ENCODE data around the gene WFS1. TPM values are rescaled to one million over a fixed set of nuclear protein-coding genes. Genes with fewer than 3 reads are reported as not detected.
A peak's percentile ranks its signal among the peaks of the same experiment; 100 is the strongest.

The WFS1 gene
- total and polyA plus RNA-seq, 7 donors: 5.9 to 13.3 (median 8.8) TPM

GRCh38 chr4:6307230-6307629, 37.6 kb downstream of the WFS1 start:
- Histone ChIP-seq H3K4me3 (no peak overlapping the region), H3K9me3 (no peaks in the 10 kb centered on the region), H3K27ac (no peak overlapping the region), H3K27me3 (ENCODE audit: insufficient read depth in 3 of 3, low read length in 2 of 3) (peaks cover 0 to 51% (median 10%) of the 10 kb centered on the region in 3 donors), H3K36me3 (ENCODE audit: insufficient read depth in 1 of 2, low read depth in 1 of 2) (peaks cover 0 to 11% of the 10 kb centered on the region in 2 donors), H3K4me1 (no peaks in the 10 kb centered on the region)
- ATAC-seq (no peak), DNase-seq (no peak)
- TF ChIP-seq, protein P1, sequence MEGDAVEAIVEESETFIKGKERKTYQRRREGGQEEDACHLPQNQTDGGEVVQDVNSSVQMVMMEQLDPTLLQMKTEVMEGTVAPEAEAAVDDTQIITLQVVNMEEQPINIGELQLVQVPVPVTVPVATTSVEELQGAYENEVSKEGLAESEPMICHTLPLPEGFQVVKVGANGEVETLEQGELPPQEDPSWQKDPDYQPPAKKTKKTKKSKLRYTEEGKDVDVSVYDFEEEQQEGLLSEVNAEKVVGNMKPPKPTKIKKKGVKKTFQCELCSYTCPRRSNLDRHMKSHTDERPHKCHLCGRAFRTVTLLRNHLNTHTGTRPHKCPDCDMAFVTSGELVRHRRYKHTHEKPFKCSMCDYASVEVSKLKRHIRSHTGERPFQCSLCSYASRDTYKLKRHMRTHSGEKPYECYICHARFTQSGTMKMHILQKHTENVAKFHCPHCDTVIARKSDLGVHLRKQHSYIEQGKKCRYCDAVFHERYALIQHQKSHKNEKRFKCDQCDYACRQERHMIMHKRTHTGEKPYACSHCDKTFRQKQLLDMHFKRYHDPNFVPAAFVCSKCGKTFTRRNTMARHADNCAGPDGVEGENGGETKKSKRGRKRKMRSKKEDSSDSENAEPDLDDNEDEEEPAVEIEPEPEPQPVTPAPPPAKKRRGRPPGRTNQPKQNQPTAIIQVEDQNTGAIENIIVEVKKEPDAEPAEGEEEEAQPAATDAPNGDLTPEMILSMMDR (IDR thresholded peaks at IDR 0.05): no peak
- WGBS, 3 donors: 80 to 89% (median 80%) methylated on average over 12 of the region's 12 CpGs
- intact Hi-C loops (cut with DNase I): no loop called here

DNA sequence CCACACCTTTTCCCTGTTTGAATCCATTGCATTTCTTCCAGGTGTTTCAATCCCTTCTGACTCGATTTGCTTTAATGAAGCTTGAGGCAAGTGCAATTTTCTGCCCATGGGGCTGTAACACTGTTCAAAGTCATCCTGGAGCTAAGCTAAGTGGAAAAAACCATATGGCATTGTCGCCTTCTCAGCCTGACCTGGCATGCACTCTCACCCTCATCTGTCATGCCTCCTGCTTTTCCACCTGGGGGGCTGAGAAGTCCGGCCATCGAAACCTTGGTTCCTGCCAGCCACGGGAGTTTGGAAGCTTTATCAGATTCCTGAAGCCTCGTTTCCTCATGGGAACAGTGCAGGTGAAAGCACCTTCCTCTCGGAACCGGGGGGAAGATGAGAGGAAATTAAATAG, 38.2 kb downstream of the WFS1 start:
- TF ChIP-seq, protein P1 (IDR thresholded peaks at IDR 0.05): no peak
- intact Hi-C loops (cut with DNase I): no loop called here
- peaks cover 0 to 55% (median 10%) of the 10 kb centered on the region in 3 donors for H3K27me3 ChIP-seq (ENCODE audit: insufficient read depth in 3 of 3, low read length in 2 of 3)
- ATAC-seq (no peak), DNase-seq (no peak)
- H3K27ac ChIP-seq: no peak overlapping the region
- WGBS, 3 donors: 55 to 70% (median 68%) methylated on average over 8 of the region's 8 CpGs
- peaks cover 0 to 5% of the 10 kb centered on the region in 2 donors for H3K36me3 ChIP-seq (ENCODE audit: insufficient read depth in 1 of 2, low read depth in 1 of 2)
- H3K4me3 ChIP-seq: no peak overlapping the region
- no peaks in the 10 kb centered on the region for H3K9me3 ChIP-seq
- H3K4me1 ChIP-seq: no peaks in the 10 kb centered on the region

DNA sequence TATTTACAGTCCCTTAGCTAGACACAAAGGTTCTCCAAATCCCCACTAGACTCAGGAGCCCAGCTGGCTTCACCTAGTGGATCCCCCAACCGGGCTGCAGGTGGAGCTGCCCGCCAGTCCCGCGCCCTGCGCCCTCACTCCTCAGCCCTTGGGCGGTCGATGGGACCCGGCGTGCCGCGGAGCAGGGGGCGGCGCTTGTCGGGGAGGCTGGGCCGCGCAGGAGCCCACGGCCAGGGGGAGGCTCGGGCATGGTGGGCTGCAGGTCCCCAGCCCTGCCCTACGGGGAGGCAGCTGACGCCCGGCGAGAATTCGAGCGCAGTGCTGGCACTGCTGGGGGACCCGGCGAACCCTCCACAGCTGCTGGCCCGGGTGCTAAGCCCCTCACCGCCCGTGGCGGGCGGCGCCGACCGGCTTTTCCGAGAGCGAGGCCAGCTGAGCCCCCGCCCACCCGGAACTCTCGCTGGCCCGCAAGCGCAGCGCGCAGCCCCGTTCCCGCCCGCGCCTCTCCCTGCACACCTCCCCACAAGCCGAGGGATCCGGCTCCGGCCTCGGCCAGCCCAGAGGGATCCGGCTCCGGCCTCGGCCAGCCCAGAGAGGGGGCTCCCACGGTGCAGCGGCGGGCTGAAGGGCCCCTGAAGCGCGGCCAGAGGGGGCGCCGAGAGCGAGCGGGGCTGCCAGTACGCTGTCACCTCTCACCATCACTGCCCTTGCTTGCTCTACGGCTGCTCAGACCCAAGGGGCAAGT, 39.4 kb downstream of the WFS1 start:
- intact Hi-C loops (cut with DNase I): no loop called here
- H3K36me3 ChIP-seq (ENCODE audit: insufficient read depth in 1 of 2, low read depth in 1 of 2): no peaks in the 10 kb centered on the region
- no peaks in the 10 kb centered on the region for H3K4me1 ChIP-seq
- no peak for ATAC-seq
- TF ChIP-seq, protein P1 (IDR thresholded peaks at IDR 0.05): no peak
- H3K9me3 ChIP-seq: no peaks in the 10 kb centered on the region
- peak overlapping the region; percentile 55 for H3K4me3 ChIP-seq
- DNase-seq: no peak
- no peak overlapping the region for H3K27ac ChIP-seq
- peaks cover 0 to 55% (median 10%) of the 10 kb centered on the region in 3 donors for H3K27me3 ChIP-seq (ENCODE audit: insufficient read depth in 3 of 3, low read length in 2 of 3)
- 6 to 8% (median 8%) methylated on average over 57 to 65 of the region's 65 CpGs for WGBS, 3 donors

GRCh38 chr4:6309777-6310176, 40.1 kb downstream of the WFS1 start:
- H3K27ac ChIP-seq: no peak overlapping the region
- intact Hi-C loops (cut with DNase I): no loop called here
- TF ChIP-seq, protein P1 (IDR thresholded peaks at IDR 0.05): no peak
- H3K4me3 ChIP-seq: peak overlapping the region; percentile 55
- 73 to 84% (median 83%) methylated on average over 5 to 7 of the region's 7 CpGs for WGBS, 3 donors
- H3K4me1 ChIP-seq: no peaks in the 10 kb centered on the region
- no peak for ATAC-seq
- H3K9me3 ChIP-seq: no peaks in the 10 kb centered on the region
- H3K27me3 ChIP-seq (ENCODE audit: insufficient read depth in 3 of 3, low read length in 2 of 3): peaks cover 0 to 55% (median 10%) of the 10 kb centered on the region in 3 donors
- DNase-seq: no peak
- H3K36me3 ChIP-seq (ENCODE audit: insufficient read depth in 1 of 2, low read depth in 1 of 2): no peaks in the 10 kb centered on the region
